A549 (cell line): ENCODE data around the gene TCF12.

Experiments
- CEBPB ChIP-seq, 2 experiments: fragments of >200 bp in 1 of 2; sonication (Bioruptor Twin) in 1 of 2; formaldehyde crosslinking in 1 of 2; IDR thresholded peaks; 2 replicates each; pipeline ENCODE4 v1.6.1; 2012 to 2016
- POLR2A ChIP-seq: IDR thresholded peaks from 2 replicates; pipeline ENCODE4 v1.6.1; 2012; ENCODE audit warnings: mild to moderate bottlenecking, low read length

DNA sequence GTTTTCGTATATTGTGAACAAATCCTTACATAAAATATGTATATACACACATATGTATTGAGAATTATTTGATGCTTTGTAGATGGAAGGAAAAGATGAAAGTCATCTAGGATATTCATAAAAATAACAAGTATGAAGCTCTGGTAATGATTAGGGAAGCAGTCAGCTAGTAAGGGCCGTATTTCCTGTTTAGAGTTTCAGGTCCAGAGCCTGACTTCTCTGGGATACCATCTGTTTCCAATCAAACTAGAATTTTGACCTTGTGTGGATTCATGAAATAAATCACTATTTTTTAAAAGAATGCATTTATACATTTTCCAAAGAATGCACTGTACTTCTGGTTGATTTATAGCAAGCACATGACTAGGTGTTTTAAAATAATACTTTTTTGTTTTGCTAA is 301.8 kb downstream of the TCF12 start:
- no peak for TF ChIP-seq POLR2A
- no peak for TF ChIP-seq CEBPB (IDR thresholded peaks at IDR 0.05)
